HEK293T (cell line): Measurements from ENCODE around the gene NUDT16L1.

ENCODE experiments used
- CTCF ChIA-PET: fragments of 350-600 bp; formaldehyde crosslinking; extraction: SDS; loops from one replicate; lab custom pipeline; 2021; ENCODE audit warnings: antibody characterized with exemption, inconsistent platforms; lab: Yijun Ruan, JAX
- POLR2A ChIA-PET: fragments of 350-600 bp; formaldehyde crosslinking; extraction: SDS; loops from one replicate; lab custom pipeline; 2020; ENCODE audit warnings: antibody characterized with exemption, inconsistent platforms; lab: Yijun Ruan, JAX
- DNase-seq: peaks from one replicate; pipeline ENCODE4 v3.0.0; 2012; ENCODE audit warnings: mixed read lengths; ENCODE audit errors: extremely low spot score
- ARNT ChIP-seq: fragments of 450-650 bp; IDR thresholded peaks from 2 replicates; pipeline ENCODE4 v1.6.1; 2017; ENCODE audit warnings: mild to moderate bottlenecking
- BHLHE40 ChIP-seq: fragments of 450-650 bp; IDR thresholded peaks from 2 replicates; pipeline ENCODE4 v1.6.1; 2016; ENCODE audit warnings: mild to moderate bottlenecking, moderate library complexity, borderline replicate concordance
- CTBP1 ChIP-seq: fragments of 450-650 bp; IDR thresholded peaks from 2 replicates; pipeline ENCODE4 v1.6.1; 2016; ENCODE audit warnings: borderline replicate concordance
- ELF4 ChIP-seq: fragments of 450-650 bp; IDR thresholded peaks from 2 replicates; pipeline ENCODE4 v1.6.1; 2017; ENCODE audit warnings: antibody characterized with exemption
- FOXA1 ChIP-seq: fragments of 450-650 bp; IDR thresholded peaks from 2 replicates; pipeline ENCODE4 v1.6.1; 2016; ENCODE audit warnings: mild to moderate bottlenecking
- FOXK2 ChIP-seq: fragments of 450-650 bp; IDR thresholded peaks from 2 replicates; pipeline ENCODE4 v1.6.1; 2016; ENCODE audit warnings: mild to moderate bottlenecking
- FOXM1 ChIP-seq: fragments of 450-650 bp; IDR thresholded peaks from 2 replicates; pipeline ENCODE4 v1.6.1; 2017; ENCODE audit warnings: mild to moderate bottlenecking, borderline replicate concordance
- HDGF ChIP-seq: fragments of 450-650 bp; IDR thresholded peaks from 2 replicates; pipeline ENCODE4 v1.6.1; 2017; ENCODE audit warnings: antibody characterized with exemption, borderline replicate concordance
- L3MBTL2 ChIP-seq: fragments of 450-650 bp; conservative IDR thresholded peaks from 2 replicates; pipeline ENCODE4 v1.6.1; 2016; ENCODE audit warnings: mild to moderate bottlenecking
- LEF1 ChIP-seq: fragments of 450-650 bp; IDR thresholded peaks from 2 replicates; pipeline ENCODE4 v1.6.1; 2017; ENCODE audit warnings: mild to moderate bottlenecking, borderline replicate concordance
- NFRKB ChIP-seq: fragments of 450-650 bp; IDR thresholded peaks from 2 replicates; pipeline ENCODE4 v1.6.1; 2016; ENCODE audit warnings: mild to moderate bottlenecking, moderate library complexity
- PKNOX1 ChIP-seq: fragments of 450-650 bp; IDR thresholded peaks from 2 replicates; pipeline ENCODE4 v1.6.1; 2016
- SP1 ChIP-seq: fragments of 450-650 bp; IDR thresholded peaks from 2 replicates; pipeline ENCODE4 v1.6.1; 2017
- SUZ12 ChIP-seq: fragments of 450-650 bp; IDR thresholded peaks from 2 replicates; pipeline ENCODE4 v1.6.1; 2016; ENCODE audit warnings: mild to moderate bottlenecking
- TARDBP ChIP-seq: fragments of 450-650 bp; IDR thresholded peaks from 2 replicates; pipeline ENCODE4 v1.6.1; 2016
- ZNF384 ChIP-seq: fragments of 450-650 bp; IDR thresholded peaks from 2 replicates; pipeline ENCODE4 v1.6.1; 2016

NUDT16L1 gene

GRCh38 chr16:4697848-4698291, 4.5 kb downstream of the NUDT16L1 start:
- no peak for DNase-seq
- ChIA-PET POLR2A (no interaction called here), CTCF (no interaction called here)
- no peak for TF ChIP-seq ARNT
- TF ChIP-seq FOXA1, result no peak
- TF ChIP-seq TARDBP, result no peak
- TF ChIP-seq FOXM1, result no peak
- TF ChIP-seq SUZ12, result no peak
- TF ChIP-seq CTBP1, result no peak
- no peak for TF ChIP-seq PKNOX1
- no peak for TF ChIP-seq HDGF
- TF ChIP-seq SP1, result no peak

GRCh38 chr16:4698321-4699045, 5.1 kb downstream of the NUDT16L1 start:
- DNase-seq, result no peak
- TF ChIP-seq CTBP1 (no peak), SUZ12 (no peak), ARNT (no peak)
- ChIA-PET POLR2A (no interaction called here), CTCF (no interaction called here)

- no peak for TF ChIP-seq PKNOX1
- no peak for TF ChIP-seq ELF4
- no peak for TF ChIP-seq SP1
- no peak for DNase-seq
- ChIA-PET POLR2A (no interaction called here), CTCF (no interaction called here)
Measured at GRCh38 chr16:4699046-4699556, 5.7 kb downstream of the NUDT16L1 start.

GRCh38 chr16:4700380-4700996, 7.1 kb downstream of the NUDT16L1 start:
- DNase-seq, result no peak
- TF ChIP-seq PKNOX1, result no peak
- TF ChIP-seq FOXM1, result no peak
- no peak for TF ChIP-seq ELF4
- TF ChIP-seq ZNF384, result no peak
- no peak for TF ChIP-seq SP1
- TF ChIP-seq TARDBP, result no peak
- no peak for TF ChIP-seq BHLHE40
- no peak for TF ChIP-seq SUZ12
- no peak for TF ChIP-seq L3MBTL2
- no peak for TF ChIP-seq ARNT
- no peak for TF ChIP-seq NFRKB
- TF ChIP-seq HDGF, result no peak
- no peak for TF ChIP-seq CTBP1
- no peak for TF ChIP-seq FOXA1
- TF ChIP-seq FOXK2, result no peak
- TF ChIP-seq LEF1, result no peak
- POLR2A ChIA-PET, result no interaction called here
- CTCF ChIA-PET, result no interaction called here

GRCh38 chr16:4700997-4701743, 7.8 kb downstream of the NUDT16L1 start:
- TF ChIP-seq ARNT (no peak), LEF1 (no peak), SP1 (no peak), HDGF (no peak), FOXA1 (no peak), BHLHE40 (no peak), SUZ12 (no peak), PKNOX1 (no peak)
- no peak for DNase-seq
- ChIA-PET POLR2A (no interaction called here), CTCF (no interaction called here)
